Mesothelial cell of epicardium (in vitro differentiated cells): ENCODE measurements around the gene SRF. TPM values are rescaled to one million over a fixed set of nuclear protein-coding genes. Genes with fewer than 3 reads are reported as not detected.

Source experiments
- DNase-seq, 2 experiments: peaks; one replicate each; pipeline ENCODE4 v3.0.0; 2021; ENCODE audit warnings: low spot score in 2 of 2; ENCODE audit not compliant: unreplicated experiment in 2 of 2
- H3K27ac Mint-ChIP-seq: 2 replicates; pipeline ENCODE4 v1.8.0; 2021; ENCODE audit warnings: mixed read lengths
- H3K27me3 Mint-ChIP-seq: 2 replicates; pipeline ENCODE4 v1.8.0; 2021; ENCODE audit warnings: low read depth, mixed read lengths
- H3K36me3 Mint-ChIP-seq: 2 replicates; pipeline ENCODE4 v1.8.0; 2021; ENCODE audit warnings: mixed read lengths
- H3K4me1 Mint-ChIP-seq: 2 replicates; pipeline ENCODE4 v1.8.0; 2021; ENCODE audit warnings: mixed read lengths
- H3K4me3 Mint-ChIP-seq: 2 replicates; pipeline ENCODE4 v1.8.0; 2021; ENCODE audit warnings: mild to moderate bottlenecking, moderate library complexity, mixed read lengths
- H3K9me3 Mint-ChIP-seq: 2 replicates; pipeline ENCODE4 v1.8.0; 2021; ENCODE audit warnings: mixed read lengths
- CTCF ChIP-seq: fragments of 200-600 bp; sonication (generic); IDR thresholded peaks from one replicate; pipeline ENCODE4 v1.5.0; 2021; ENCODE audit warnings: antibody characterized with exemption; ENCODE audit not compliant: unreplicated experiment
- total RNA-seq: library from RNA; stranded (reverse); gene quantifications from 3 replicates; pipeline ENCODE4 v1.2.1, GENCODE V29; 2021

SRF gene
- total RNA-seq, result 52.0 to 52.8 TPM (median 52.2 TPM) in 3 replicates

- Mint-ChIP-seq H3K27me3 (no peaks in the 10 kb centered on the region), H3K27ac (peak within 1 kb of the TSS; percentile 100), H3K36me3 (peaks cover 1% of the 10 kb centered on the region), H3K4me3 (peak within 1 kb of the TSS; percentile 90), H3K9me3 (no peaks in the 10 kb centered on the region), H3K4me1 (peaks cover 31% of the 10 kb centered on the region)
- peak; percentile 63 for TF ChIP-seq CTCF
- peak; percentile 96 to 99 for DNase-seq
Measured at GRCh38 chr6:43170931-43171706, at the start of gene SRF. TSS of gene SRF (plus strand) at chr6:43171269. CDS start at chr6:43171657, 388 bp downstream.

DNA sequence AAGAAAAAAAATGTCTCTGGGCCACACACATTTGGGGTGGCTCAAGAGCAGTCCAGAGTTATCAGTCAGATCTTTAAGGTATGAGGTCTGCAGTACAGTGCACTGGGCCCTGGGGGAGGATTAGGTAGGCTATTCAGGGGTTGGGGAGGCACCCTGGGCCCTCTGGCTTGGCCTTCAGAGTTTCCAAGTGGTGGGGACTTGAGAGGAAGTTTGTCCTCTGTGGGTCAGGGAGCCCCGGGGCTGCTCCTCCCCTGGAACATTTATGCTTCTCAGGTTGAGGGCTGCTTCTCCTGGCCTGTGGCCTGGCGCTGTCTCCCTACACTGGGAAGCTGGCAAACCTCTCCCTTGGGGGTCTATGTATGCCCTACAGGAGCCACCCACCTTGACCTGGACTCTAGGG is 48.9 kb upstream of the SRF start:
- Mint-ChIP-seq H3K4me1 (peaks cover 55% of the 10 kb centered on the region), H3K27ac (peak overlapping the region; percentile 86), H3K9me3 (no peaks in the 10 kb centered on the region), H3K4me3 (no peak overlapping the region), H3K36me3 (peaks cover 4% of the 10 kb centered on the region), H3K27me3 (no peaks in the 10 kb centered on the region)
- TF ChIP-seq CTCF, result no peak
- DNase-seq, result no peak

DNA sequence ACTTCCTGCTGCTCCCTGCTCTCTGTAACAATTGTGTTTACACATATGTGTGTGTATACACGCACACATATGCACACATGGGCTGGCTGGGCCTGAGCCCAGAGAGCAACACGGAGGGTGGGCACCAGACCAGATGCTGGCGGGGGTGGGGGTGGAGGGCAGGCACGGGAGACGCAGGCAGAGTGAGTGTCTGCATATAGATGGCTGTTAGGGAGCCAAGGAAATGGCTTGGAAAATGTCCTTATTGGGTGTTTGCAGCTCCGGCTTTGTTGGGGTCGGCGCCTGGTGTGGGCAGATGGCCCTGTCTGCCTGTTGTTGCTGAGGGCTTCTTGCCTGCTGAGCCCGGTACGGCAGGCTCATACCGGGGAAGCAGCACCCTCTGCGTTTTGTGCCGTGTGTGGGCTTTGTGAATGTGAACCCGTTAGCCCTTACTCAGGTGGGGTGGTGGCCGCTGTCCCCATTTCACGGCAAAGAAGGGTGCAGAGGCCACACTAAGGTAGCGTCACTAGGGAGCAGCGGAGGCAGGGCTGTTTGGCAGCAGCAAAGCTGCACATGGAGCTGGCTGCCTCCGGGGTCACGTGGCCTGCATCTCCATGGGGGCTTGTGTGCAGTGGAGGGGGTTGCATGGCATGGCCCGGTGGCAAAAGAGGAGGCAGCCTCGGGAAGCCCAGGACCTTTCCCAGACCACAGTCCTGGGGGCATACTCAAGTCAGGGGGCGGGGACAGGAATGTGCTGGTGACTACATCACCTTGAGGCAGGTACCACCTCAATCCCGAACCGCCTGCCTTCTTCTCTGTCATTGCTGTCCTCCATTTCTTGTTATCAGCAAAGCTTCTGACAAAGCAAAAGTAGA is 47.4 kb upstream of the SRF start:
- H3K27me3 Mint-ChIP-seq, result no peaks in the 10 kb centered on the region
- TF ChIP-seq CTCF, result no peak
- no peaks in the 10 kb centered on the region for H3K36me3 Mint-ChIP-seq
- no peak overlapping the region for H3K4me3 Mint-ChIP-seq
- H3K9me3 Mint-ChIP-seq, result no peaks in the 10 kb centered on the region
- H3K27ac Mint-ChIP-seq, result peak overlapping the region; percentile 73
- DNase-seq, result no peak
- H3K4me1 Mint-ChIP-seq, result peaks cover 53% of the 10 kb centered on the region

DNA sequence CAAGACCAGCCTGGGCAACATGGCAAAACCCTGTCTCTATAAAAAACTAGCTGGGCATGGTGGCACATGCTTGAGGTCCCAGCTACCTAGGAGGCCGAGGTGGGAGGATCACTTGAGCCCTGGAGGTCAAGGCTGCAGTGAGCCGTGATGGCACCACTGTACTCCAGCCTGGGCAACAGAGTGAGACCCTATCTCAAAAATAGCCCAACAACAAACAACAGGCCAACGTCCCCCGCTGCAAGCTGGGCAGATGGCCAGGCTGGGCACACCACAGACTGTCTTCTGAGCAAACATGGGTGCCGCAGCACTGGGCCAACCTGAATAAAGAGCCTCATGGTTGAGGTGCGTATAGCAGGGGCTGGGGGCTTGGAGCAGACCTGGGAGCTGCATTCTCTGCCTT is 46.6 kb upstream of the SRF start:
- TF ChIP-seq CTCF, result no peak
- Mint-ChIP-seq H3K4me1 (peaks cover 52% of the 10 kb centered on the region), H3K4me3 (no peak overlapping the region), H3K9me3 (no peaks in the 10 kb centered on the region), H3K27me3 (no peaks in the 10 kb centered on the region), H3K27ac (peak overlapping the region; percentile 92), H3K36me3 (no peaks in the 10 kb centered on the region)
- no peak for DNase-seq

GRCh38 chr6:43125119-43125518 is 46.0 kb upstream of the SRF start:
- no peaks in the 10 kb centered on the region for H3K27me3 Mint-ChIP-seq
- H3K36me3 Mint-ChIP-seq, result no peaks in the 10 kb centered on the region
- no peak overlapping the region for H3K4me3 Mint-ChIP-seq
- peaks cover 50% of the 10 kb centered on the region for H3K4me1 Mint-ChIP-seq
- peak overlapping the region; percentile 92 for H3K27ac Mint-ChIP-seq
- no peak for DNase-seq
- no peak for TF ChIP-seq CTCF
- H3K9me3 Mint-ChIP-seq, result no peaks in the 10 kb centered on the region
